Chondrocyte (in vitro differentiated cells): ENCODE measurements around the gene WIPF2. TPM values are rescaled to one million over a fixed set of nuclear protein-coding genes. Genes with fewer than 3 reads are reported as not detected.

ENCODE experiments used
- DNase-seq: peaks from one replicate; pipeline ENCODE4 v3.0.0; 2021; ENCODE audit warnings: mixed read lengths, low spot score
- H3K27ac Mint-ChIP-seq: one replicate; pipeline ENCODE4 v1.8.0; 2021; ENCODE audit warnings: mild to moderate bottlenecking, moderate library complexity, mixed read lengths; ENCODE audit not compliant: unreplicated experiment
- H3K27me3 Mint-ChIP-seq: 2 replicates; pipeline ENCODE4 v1.8.0; 2021; ENCODE audit warnings: low read depth, mixed read lengths
- H3K36me3 Mint-ChIP-seq: 2 replicates; pipeline ENCODE4 v1.8.0; 2021; ENCODE audit warnings: low read depth, mixed read lengths
- H3K4me1 Mint-ChIP-seq: 2 replicates; pipeline ENCODE4 v1.8.0; 2021; ENCODE audit warnings: low read depth, mild to moderate bottlenecking, mixed read lengths
- H3K4me3 Mint-ChIP-seq: one replicate; pipeline ENCODE4 v1.8.0; 2021; ENCODE audit warnings: mild to moderate bottlenecking, moderate library complexity, mixed read lengths; ENCODE audit not compliant: unreplicated experiment
- H3K9me3 Mint-ChIP-seq: 2 replicates; pipeline ENCODE4 v1.8.0; 2021; ENCODE audit warnings: low read depth, mixed read lengths
- total RNA-seq: library from RNA; stranded (reverse); gene quantifications from 3 replicates; pipeline ENCODE4 v1.2.1, GENCODE V29; 2021
- TF ChIP-seq, protein P1 (sequence below): fragments of 200-600 bp; sonication (generic); IDR thresholded peaks from 2 replicates; pipeline ENCODE4 v1.5.0; 2021; ENCODE audit warnings: antibody characterized with exemption, mild to moderate bottlenecking, moderate library complexity

Gene WIPF2
- total RNA-seq, 1 donor from 2014 or later = 28.3 TPM

DNA sequence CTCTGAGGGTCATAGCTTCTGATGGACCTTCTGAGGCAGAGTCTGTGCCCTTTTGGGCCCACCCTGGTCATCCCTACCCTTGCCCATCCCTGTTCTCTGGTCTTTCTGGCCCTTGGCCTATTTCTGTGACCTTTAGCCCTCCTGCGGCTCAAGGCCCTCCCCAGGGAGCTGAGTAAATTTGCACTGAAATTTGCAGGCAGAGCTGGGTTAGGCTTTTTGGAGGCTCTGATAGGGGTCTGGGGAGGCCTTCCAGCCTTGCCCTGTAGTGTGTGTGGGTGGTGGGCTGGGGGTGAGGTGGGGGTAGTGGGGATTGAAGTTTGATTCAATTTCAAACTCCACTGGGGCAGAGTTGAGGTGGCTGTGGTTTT, 107.7 kb downstream of the WIPF2 start:
- Mint-ChIP-seq H3K27ac (no peak overlapping the region), H3K4me1 (peaks cover 86% of the 10 kb centered on the region), H3K9me3 (no peaks in the 10 kb centered on the region), H3K27me3 (no peaks in the 10 kb centered on the region), H3K4me3 (no peak overlapping the region), H3K36me3 (peaks cover 4% of the 10 kb centered on the region)
- DNase-seq = no peak
- TF ChIP-seq, protein P1, sequence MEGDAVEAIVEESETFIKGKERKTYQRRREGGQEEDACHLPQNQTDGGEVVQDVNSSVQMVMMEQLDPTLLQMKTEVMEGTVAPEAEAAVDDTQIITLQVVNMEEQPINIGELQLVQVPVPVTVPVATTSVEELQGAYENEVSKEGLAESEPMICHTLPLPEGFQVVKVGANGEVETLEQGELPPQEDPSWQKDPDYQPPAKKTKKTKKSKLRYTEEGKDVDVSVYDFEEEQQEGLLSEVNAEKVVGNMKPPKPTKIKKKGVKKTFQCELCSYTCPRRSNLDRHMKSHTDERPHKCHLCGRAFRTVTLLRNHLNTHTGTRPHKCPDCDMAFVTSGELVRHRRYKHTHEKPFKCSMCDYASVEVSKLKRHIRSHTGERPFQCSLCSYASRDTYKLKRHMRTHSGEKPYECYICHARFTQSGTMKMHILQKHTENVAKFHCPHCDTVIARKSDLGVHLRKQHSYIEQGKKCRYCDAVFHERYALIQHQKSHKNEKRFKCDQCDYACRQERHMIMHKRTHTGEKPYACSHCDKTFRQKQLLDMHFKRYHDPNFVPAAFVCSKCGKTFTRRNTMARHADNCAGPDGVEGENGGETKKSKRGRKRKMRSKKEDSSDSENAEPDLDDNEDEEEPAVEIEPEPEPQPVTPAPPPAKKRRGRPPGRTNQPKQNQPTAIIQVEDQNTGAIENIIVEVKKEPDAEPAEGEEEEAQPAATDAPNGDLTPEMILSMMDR = no peak

DNA sequence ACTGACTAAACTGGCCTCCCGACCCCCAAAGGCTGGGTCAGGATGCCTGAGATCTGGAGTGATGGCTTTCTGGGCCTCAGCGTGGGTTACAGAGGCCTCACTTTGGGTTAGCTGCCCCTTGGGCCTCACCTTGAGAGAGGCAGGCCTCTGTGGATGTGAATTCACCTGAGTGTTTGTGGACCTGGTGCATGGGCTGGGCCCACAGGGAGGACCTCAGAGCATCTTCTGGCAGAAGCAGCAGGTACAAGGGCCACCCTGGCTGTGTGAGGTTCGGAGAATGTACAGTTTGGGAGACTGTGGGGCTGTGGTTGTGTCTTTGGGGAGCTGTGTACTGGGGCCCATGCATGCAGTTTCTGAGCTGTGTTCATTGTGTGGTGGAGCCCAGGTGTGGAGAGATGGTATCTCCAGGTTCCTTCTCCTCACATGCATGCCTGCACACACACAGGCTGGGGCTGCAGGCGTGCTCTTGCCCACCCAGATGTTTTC, 108.2 kb downstream of the WIPF2 start:
- H3K27ac Mint-ChIP-seq = peak overlapping the region; percentile 36
- TF ChIP-seq, protein P1 = no peak

DNA sequence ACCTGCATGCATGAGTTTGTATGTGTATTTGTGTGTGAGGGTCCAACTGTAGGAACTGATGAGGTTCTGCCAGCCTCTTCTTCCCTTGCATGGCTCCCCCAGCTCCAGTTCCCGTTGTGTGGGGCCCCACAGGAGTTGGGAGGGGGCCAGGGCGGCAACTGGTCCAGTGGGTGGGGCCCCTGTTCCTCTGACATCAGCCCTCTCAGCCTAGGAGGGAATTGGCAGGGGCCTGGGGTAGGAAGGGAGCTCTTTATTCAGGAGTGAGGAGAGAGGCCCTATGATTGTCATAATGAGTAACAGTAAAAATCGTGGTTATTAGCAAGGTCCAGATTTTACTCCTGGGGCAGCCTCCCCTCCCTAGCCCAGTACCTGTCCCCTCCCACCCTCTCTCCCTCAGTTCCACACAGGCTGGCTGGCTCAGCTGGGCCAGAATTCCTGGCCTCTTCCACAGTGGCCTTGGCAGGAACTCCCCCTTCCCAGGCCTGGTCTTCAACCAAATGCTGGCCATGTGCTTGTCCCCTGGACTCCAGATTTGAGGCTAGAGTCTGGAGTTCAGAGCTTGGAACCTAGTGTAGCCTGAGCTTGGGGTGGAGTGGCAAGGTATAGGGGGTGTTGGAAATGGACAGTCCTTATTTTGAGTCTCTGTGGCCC, 108.8 kb downstream of the WIPF2 start:
- Mint-ChIP-seq H3K4me1 (peaks cover 86% of the 10 kb centered on the region), H3K36me3 (peaks cover 4% of the 10 kb centered on the region), H3K9me3 (no peaks in the 10 kb centered on the region), H3K4me3 (no peak overlapping the region), H3K27me3 (no peaks in the 10 kb centered on the region), H3K27ac (peak overlapping the region; percentile 17)
- TF ChIP-seq, protein P1 = no peak
- DNase-seq = no peak

More for the DNA sequence above, 108.2 kb downstream of the WIPF2 start:
- Mint-ChIP-seq H3K27me3 (no peaks in the 10 kb centered on the region), H3K4me3 (no peak overlapping the region), H3K4me1 (peaks cover 86% of the 10 kb centered on the region), H3K36me3 (peaks cover 4% of the 10 kb centered on the region), H3K9me3 (no peaks in the 10 kb centered on the region)
- no peak for DNase-seq

DNA sequence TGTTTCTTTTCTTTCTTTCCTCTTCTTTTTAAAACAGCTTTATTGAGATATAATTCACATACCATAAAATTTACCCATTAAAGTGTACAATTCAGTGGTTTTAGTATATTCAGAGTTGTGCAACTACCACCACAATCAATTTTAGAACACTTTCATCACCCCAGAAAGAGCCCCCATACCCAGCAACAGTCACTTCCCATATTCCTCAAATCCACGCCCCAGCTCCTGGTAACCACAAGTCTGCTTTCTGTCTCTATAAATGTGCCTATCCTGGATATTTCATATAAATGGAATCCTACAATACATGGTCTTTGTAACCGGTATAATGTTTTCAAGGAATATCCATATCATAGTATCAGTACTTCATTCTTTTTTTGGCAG, 109.3 kb downstream of the WIPF2 start:
- H3K4me3 Mint-ChIP-seq = no peak overlapping the region
- no peak for DNase-seq
- H3K36me3 Mint-ChIP-seq = peaks cover 4% of the 10 kb centered on the region
- H3K27ac Mint-ChIP-seq = peak overlapping the region; percentile 5
- no peaks in the 10 kb centered on the region for H3K9me3 Mint-ChIP-seq
- TF ChIP-seq, protein P1 = no peak
- H3K27me3 Mint-ChIP-seq = no peaks in the 10 kb centered on the region
- peaks cover 84% of the 10 kb centered on the region for H3K4me1 Mint-ChIP-seq

DNA sequence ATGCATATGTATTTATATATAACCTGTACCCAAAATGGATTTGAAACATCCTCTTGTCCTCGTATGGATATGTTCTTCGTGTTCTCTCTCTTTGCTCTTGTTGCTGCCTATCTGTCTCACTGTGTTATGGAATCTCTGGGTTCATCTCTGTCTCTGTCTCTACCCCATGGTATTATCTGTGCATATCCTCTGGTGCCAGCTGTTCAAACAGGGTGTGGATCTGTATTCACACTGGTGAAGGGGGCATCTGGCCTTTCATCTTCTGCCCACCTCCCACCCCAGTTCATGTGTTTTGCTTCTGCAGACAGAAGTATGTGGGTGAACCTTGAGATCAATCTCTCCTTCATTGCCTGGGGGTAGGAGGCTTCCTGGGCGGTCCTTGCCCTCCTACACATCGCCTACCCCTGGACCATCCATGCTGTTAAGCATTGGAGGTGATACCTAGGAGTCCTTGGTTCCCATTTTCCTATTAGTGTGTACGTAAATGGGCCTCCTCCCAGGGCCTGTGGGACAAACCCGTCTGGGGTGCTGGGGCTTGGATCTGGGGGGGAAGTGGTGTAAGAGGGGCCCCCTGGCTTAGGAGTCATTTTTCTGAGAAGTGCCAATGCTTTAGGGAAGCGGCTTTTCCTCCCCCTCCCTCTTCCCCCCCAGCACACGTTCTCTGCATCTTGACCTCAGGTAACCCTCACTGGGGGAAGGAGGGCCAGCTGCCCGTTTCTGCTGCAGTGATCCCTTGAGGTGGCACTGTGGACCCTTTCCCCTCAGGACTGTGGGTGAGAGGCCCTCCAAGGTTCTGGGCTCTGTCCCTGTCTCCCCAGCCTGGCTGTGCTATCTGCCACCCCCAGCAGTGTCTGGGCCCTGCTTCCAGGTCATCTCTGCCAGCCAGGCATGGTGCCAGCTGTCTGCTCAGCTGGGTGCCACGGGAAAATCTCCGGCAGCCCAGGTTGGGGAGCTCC, 111.0 kb downstream of the WIPF2 start:
- H3K27me3 Mint-ChIP-seq = no peaks in the 10 kb centered on the region
- DNase-seq = no peak
- no peak overlapping the region for H3K4me3 Mint-ChIP-seq
- H3K4me1 Mint-ChIP-seq = peaks cover 83% of the 10 kb centered on the region
- H3K9me3 Mint-ChIP-seq = no peaks in the 10 kb centered on the region
- H3K36me3 Mint-ChIP-seq = peaks cover 5% of the 10 kb centered on the region
- peak overlapping the region; percentile 89 for H3K27ac Mint-ChIP-seq
- TF ChIP-seq, protein P1 = no peak
